H1 (cell line): ENCODE measurements around the gene ZBTB46. TPM values are rescaled to one million over a fixed set of nuclear protein-coding genes. Genes with fewer than 3 reads are reported as not detected.

Experiments used
- CHD7 ChIP-seq: fragments of 300-600 bp; sonication (generic); IDR thresholded peaks from 2 replicates; pipeline ENCODE4 v1.7.1; 2012; ENCODE audit warnings: low read length, moderate library complexity, mild to moderate bottlenecking, inconsistent platforms; ENCODE audit not compliant: insufficient replicate concordance
- SUZ12 ChIP-seq: fragments of 200-600 bp; sonication (generic); IDR thresholded peaks from 2 replicates; pipeline ENCODE4 v1.6.1; 2012; ENCODE audit warnings: mild to moderate bottlenecking, inconsistent platforms, low read length, moderate library complexity, mixed read lengths
- polyA plus RNA-seq, 7 experiments: library from polyadenylated mRNA; depleted of rRNA in 3 of 7; stranded (reverse) in 5 of 7; unstranded in 2 of 7; fragments of >200 nt in 5 of 7; fragments of 200-250 nt in 2 of 7; gene quantifications; 1 replicate in 5 of 7; 2 replicates in 1 of 7; 4 replicates in 1 of 7; pipeline versions ENCODE4 v1.2.1 to v1.2.3, GENCODE V29; 2011 to 2013; ENCODE audit warnings: missing spikeins in 2 of 7, mixed read lengths in 2 of 7
- total RNA-seq: library from RNA; stranded (reverse); fragmentation: NEBNext Ultra II Directional; extraction: Animal tissue kit (Norgen Biotek cat#: 25700); gene quantifications from 2 replicates; pipeline ENCODE4 v1.2.1, GENCODE V29; 2021

The ZBTB46 gene
- total and polyA plus RNA-seq, 2 of the 8 experiments (the other 6 are each of a cell fraction or from before 2014, with no cell fraction given), result 6.4 to 22.4 TPM

GRCh38 chr20:63857764-63858392, 26.8 kb upstream of the ZBTB46 start (continued):
- no peak for TF ChIP-seq CHD7
- no peak for TF ChIP-seq SUZ12
- TF ChIP-seq, all 59 proteins: peak for 0
